HEK293T (cell line): ENCODE measurements around the gene WFDC2.

ENCODE experiments used
- ELF4 ChIP-seq: fragments of 450-650 bp; IDR thresholded peaks from 2 replicates; pipeline ENCODE4 v1.6.1; 2017; ENCODE audit warnings: antibody characterized with exemption
- FOXK2 ChIP-seq: fragments of 450-650 bp; IDR thresholded peaks from 2 replicates; pipeline ENCODE4 v1.6.1; 2016; ENCODE audit warnings: mild to moderate bottlenecking
- FOXM1 ChIP-seq: fragments of 450-650 bp; IDR thresholded peaks from 2 replicates; pipeline ENCODE4 v1.6.1; 2017; ENCODE audit warnings: mild to moderate bottlenecking, borderline replicate concordance
- HDGF ChIP-seq: fragments of 450-650 bp; IDR thresholded peaks from 2 replicates; pipeline ENCODE4 v1.6.1; 2017; ENCODE audit warnings: antibody characterized with exemption, borderline replicate concordance
- LEF1 ChIP-seq: fragments of 450-650 bp; IDR thresholded peaks from 2 replicates; pipeline ENCODE4 v1.6.1; 2017; ENCODE audit warnings: mild to moderate bottlenecking, borderline replicate concordance
- NFRKB ChIP-seq: fragments of 450-650 bp; IDR thresholded peaks from 2 replicates; pipeline ENCODE4 v1.6.1; 2016; ENCODE audit warnings: mild to moderate bottlenecking, moderate library complexity
- SUZ12 ChIP-seq: fragments of 450-650 bp; IDR thresholded peaks from 2 replicates; pipeline ENCODE4 v1.6.1; 2016; ENCODE audit warnings: mild to moderate bottlenecking
- TARDBP ChIP-seq: fragments of 450-650 bp; IDR thresholded peaks from 2 replicates; pipeline ENCODE4 v1.6.1; 2016

DNA sequence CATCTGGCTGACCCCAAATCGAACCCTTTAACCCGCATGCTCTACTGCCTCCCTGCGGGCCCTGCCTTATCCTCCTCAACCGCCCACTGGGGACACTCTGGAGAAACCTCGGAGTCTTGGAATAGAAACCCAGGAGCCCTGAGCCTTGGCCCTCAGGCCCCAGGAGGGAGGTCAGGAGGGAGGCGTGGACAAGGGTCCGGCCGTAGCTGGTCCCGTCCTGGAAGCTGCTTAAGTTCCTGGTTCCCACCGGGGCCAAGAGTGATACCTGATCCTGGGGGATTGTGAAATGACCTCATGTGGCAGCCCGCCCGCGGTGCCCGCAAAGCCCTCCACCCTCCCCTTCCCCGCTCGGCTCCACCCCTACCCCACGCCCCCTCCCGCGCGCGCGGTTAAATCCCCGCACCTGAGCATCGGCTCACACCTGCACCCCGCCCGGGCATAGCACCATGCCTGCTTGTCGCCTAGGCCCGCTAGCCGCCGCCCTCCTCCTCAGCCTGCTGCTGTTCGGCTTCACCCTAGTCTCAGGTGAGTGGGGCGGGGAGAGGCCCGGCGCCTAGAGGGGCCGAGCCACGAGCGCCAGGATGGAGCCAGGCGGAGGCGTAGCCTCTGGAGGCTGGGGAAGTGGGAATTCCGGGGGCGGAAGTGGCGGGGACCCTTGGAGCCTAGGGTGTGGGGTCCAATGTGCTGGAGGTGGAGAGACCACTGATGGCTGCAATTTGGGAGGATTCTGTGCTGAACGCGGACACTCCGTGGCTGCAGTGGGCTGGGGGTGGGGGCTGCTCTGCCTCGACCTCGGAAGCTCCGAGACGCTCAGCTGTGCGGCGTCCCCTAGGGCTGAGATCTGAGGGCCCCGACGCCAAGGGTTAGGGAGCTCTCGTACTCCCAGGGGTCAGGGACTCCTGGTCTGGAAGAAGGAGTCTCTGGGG lies at the start of gene WFDC2:
- TF ChIP-seq FOXM1 (no peak), SUZ12 (no peak), HDGF (no peak), NFRKB (no peak), TARDBP (no peak), ELF4 (no peak), FOXK2 (no peak), LEF1 (no peak)
